ENCODE results near the gene MZT2A.
"Not testable (repeated sequence)": the region's sequence is repeated elsewhere in the genome, so short reads cannot be mapped to it uniquely, and the experiment has no call there.

DNA sequence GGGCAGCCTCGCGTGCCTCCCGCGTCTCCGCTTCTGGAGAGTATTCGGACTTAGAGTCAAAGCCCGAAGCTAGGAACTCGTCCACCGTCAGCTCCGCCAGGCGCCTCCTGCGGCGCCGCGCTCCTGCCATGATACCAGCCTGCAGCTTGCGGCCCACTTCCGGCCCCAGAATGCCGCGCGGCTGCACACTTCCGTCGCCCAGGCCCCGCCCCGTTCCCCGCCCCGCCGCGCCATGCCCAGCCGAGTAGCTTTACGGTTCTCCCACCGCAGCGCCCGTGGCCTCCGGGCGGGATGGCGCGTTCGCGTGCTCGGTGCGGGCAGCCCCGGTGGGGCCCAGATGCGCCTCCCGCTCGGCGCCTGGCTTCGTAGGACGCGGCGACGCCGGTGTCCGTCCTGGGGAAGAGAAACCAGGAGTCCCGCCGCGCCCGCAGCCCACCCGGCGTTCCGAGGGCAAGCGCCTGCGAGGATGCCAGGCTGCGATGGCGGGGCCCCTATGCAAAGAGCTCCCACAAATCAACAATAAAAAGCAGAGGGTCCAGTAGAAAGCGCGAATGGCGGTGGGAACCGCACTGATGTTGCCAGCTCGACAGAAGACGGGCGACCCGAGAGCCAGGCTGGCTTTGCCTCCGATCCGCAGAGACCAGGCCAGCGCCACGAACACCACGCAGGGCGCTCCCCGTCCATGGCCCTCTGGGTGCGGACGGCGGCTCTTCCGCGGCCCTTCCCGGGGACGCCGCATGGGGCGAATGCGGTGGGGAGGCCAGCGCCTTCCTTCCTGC lies 47.3 kb downstream of the MZT2A start:
- TF ChIP-seq EZH2 (IDR thresholded peaks at IDR 0.05; ENCODE audit: borderline replicate concordance); EZH2phosphoT487 (IDR thresholded peaks at IDR 0.05; ENCODE audit: low read depth, severe bottlenecking, unreplicated experiment): not testable (repeated sequence)
- TF ChIP-seq, protein P1, sequence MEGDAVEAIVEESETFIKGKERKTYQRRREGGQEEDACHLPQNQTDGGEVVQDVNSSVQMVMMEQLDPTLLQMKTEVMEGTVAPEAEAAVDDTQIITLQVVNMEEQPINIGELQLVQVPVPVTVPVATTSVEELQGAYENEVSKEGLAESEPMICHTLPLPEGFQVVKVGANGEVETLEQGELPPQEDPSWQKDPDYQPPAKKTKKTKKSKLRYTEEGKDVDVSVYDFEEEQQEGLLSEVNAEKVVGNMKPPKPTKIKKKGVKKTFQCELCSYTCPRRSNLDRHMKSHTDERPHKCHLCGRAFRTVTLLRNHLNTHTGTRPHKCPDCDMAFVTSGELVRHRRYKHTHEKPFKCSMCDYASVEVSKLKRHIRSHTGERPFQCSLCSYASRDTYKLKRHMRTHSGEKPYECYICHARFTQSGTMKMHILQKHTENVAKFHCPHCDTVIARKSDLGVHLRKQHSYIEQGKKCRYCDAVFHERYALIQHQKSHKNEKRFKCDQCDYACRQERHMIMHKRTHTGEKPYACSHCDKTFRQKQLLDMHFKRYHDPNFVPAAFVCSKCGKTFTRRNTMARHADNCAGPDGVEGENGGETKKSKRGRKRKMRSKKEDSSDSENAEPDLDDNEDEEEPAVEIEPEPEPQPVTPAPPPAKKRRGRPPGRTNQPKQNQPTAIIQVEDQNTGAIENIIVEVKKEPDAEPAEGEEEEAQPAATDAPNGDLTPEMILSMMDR (IDR thresholded peaks at IDR 0.05; ENCODE audit: poor library complexity) = not testable (repeated sequence)

All from hepatocyte (in vitro differentiated cells).